GM23248 (cell line): ENCODE data around the gene FMR1. TPM values are rescaled to one million over a fixed set of nuclear protein-coding genes. Genes with fewer than 3 reads are reported as not detected.

ENCODE experiments used
- DNase-seq: peaks from one replicate; pipeline ENCODE4 v3.0.0-alpha.2; 2015
- H2AFZ ChIP-seq: fragments of 200-600 bp; sonication (generic); 2 replicates; pipeline ENCODE4 v1.6.1; 2016; ENCODE audit warnings: antibody characterized with exemption
- H3F3A ChIP-seq: fragments of 200-600 bp; sonication (generic); 2 replicates; pipeline ENCODE4 v1.6.1; 2016; ENCODE audit warnings: mild to moderate bottlenecking, antibody characterized with exemption, mixed run types; ENCODE audit not compliant: insufficient read depth
- H3K27ac ChIP-seq: fragments of 200-600 bp; sonication (generic); 2 replicates; pipeline ENCODE4 v1.5.1; 2016; ENCODE audit warnings: mild to moderate bottlenecking
- H3K27me3 ChIP-seq: fragments of 200-600 bp; sonication (generic); replicated peaks from 2 replicates; pipeline ENCODE4 v1.6.1; 2016; ENCODE audit warnings: mild to moderate bottlenecking; ENCODE audit not compliant: insufficient read depth
- H3K36me3 ChIP-seq: fragments of 200-600 bp; sonication (generic); 2 replicates; pipeline ENCODE4 v1.6.1; 2016; ENCODE audit warnings: low read depth, mild to moderate bottlenecking
- H3K4me1 ChIP-seq: fragments of 200-600 bp; sonication (generic); 2 replicates; pipeline ENCODE4 v1.6.1; 2016; ENCODE audit warnings: mild to moderate bottlenecking; ENCODE audit not compliant: insufficient read depth
- H3K4me2 ChIP-seq: fragments of 200-600 bp; sonication (generic); one replicate; pipeline ENCODE4 v1.6.1; 2016; ENCODE audit warnings: mild to moderate bottlenecking; ENCODE audit not compliant: unreplicated experiment
- H3K4me3 ChIP-seq: fragments of 200-600 bp; sonication (generic); 2 replicates; pipeline ENCODE4 v1.5.1; 2016; ENCODE audit warnings: mild to moderate bottlenecking
- H3K79me2 ChIP-seq: fragments of 200-600 bp; sonication (generic); 2 replicates; pipeline ENCODE4 v1.6.1; 2016; ENCODE audit warnings: mild to moderate bottlenecking; ENCODE audit not compliant: insufficient read depth
- H3K9ac ChIP-seq: fragments of 200-600 bp; sonication (generic); 2 replicates; pipeline ENCODE4 v1.6.1; 2016; ENCODE audit warnings: mild to moderate bottlenecking
- H3K9me2 ChIP-seq: fragments of 200-600 bp; sonication (generic); 2 replicates; pipeline ENCODE4 v1.6.1; 2016; ENCODE audit warnings: mixed run types, mild to moderate bottlenecking, moderate library complexity; ENCODE audit not compliant: insufficient read depth
- H3K9me3 ChIP-seq: fragments of 200-600 bp; sonication (generic); one replicate; pipeline ENCODE4 v1.6.1; 2017; ENCODE audit warnings: low read depth
- H4K20me1 ChIP-seq: fragments of 200-600 bp; sonication (generic); 2 replicates; pipeline ENCODE4 v1.6.0; 2016; ENCODE audit not compliant: insufficient read depth
- EZH2 ChIP-seq: fragments of 200-600 bp; sonication (generic); IDR thresholded peaks from 2 replicates; pipeline ENCODE4 v1.6.1; 2018; ENCODE audit warnings: antibody characterized with exemption, mild to moderate bottlenecking; ENCODE audit not compliant: insufficient read depth, poor library complexity, severe bottlenecking
- EZH2phosphoT487 ChIP-seq: fragments of 200-600 bp; sonication (generic); IDR thresholded peaks from 2 replicates; pipeline ENCODE4 v1.6.1; 2018; ENCODE audit warnings: antibody characterized with exemption, moderate library complexity, mild to moderate bottlenecking, low read depth; ENCODE audit not compliant: insufficient read depth
- WGBS, 2 experiments: methylation state at CpG; one replicate each; pipeline ENCODE4 v1.1.6; 2015 to 2017; ENCODE audit warnings: low lambda C conversion rate in 2 of 2, low coverage in 1 of 2; ENCODE audit errors: missing lambda C conversion rate in 2 of 2; 5-methylcytosine and 5-hydroxymethylcytosine counted together
- in situ Hi-C: fragments of 300-500 bp; cut with MboI; formaldehyde crosslinking; loops from 2 replicates; pipeline ENCODE4 v1.15.0; 2020
- polyA plus RNA-seq: library from polyadenylated mRNA; unstranded; fragments of >200 nt; fragmentation: Nextera tagmentation; extraction: Ambion mirVana; gene quantifications from 2 replicates; pipeline ENCODE4 v1.2.1, GENCODE V29; 2016
- total RNA-seq: library from RNA; depleted of rRNA; stranded (reverse); fragments of >200 nt; shearing (Covaris generic); gene quantifications from 2 replicates; pipeline ENCODE4 v1.2.3, GENCODE V29; 2014

The FMR1 gene
- total and polyA plus RNA-seq, 2 experiments from 2014 or later, result 6.8 to 14.7 TPM

DNA sequence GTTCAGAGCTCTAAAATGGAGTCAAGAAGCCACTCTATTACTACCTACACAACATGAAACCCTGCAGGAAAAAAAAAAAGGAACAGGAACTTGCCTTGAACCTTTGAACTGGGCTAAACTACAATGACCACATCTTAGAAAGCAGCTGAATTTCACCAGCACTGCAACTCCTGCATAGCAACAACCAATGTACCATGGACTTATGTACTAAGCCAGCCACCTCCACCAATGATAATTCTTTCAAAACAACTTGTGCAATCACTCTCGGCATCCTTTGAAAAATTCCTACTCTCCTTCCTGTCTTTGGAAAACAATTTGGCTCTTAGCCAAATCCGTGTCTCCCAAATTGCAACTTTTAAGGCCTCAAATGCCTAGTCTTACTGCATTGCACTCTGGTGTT is 26.8 kb upstream of the FMR1 start:
- Histone ChIP-seq H3K9me2 (no peaks in the 10 kb centered on the region), H3K36me3 (no peaks in the 10 kb centered on the region), H3K27ac (no peak overlapping the region), H3K9ac (no peak overlapping the region), H3F3A (no peaks in the 10 kb centered on the region), H4K20me1 (no peaks in the 10 kb centered on the region), H3K4me2 (no peak overlapping the region), H2AFZ (no peak overlapping the region), H3K4me1 (no peaks in the 10 kb centered on the region), H3K27me3 (no peaks in the 10 kb centered on the region), H3K4me3 (no peak overlapping the region), H3K9me3 (no peaks in the 10 kb centered on the region), H3K79me2 (no peaks in the 10 kb centered on the region)
- DNase-seq, result no peak
- 4 to 10% methylated on average over 2 of the region's 2 CpGs for WGBS, 2 experiments
- TF ChIP-seq EZH2phosphoT487 (no peak), EZH2 (no peak)
- in situ Hi-C loops, result no loop called here

DNA sequence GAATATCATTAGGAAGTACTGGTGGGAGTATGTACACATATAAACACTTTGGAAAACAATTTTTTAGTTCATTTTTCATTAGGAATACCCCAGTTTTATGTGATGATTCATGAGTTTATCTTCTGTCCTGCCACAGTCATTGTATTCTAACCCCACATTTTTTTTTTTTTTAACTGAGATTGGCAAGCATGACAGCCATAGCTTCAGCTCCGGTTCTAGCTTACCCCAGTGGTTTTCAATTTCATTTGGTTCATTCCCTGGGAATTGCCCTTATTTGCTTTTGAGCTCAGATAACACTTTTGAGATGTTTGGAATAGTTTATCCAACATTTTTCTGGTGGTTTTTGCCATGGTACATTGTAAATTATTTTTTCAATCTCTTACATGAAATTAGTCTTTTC is 21.0 kb upstream of the FMR1 start:
- in situ Hi-C loops, result no loop called here
- Histone ChIP-seq H3K36me3 (no peaks in the 10 kb centered on the region), H3K4me2 (no peak overlapping the region), H3K9ac (no peak overlapping the region), H3K27me3 (no peaks in the 10 kb centered on the region), H3K9me2 (no peaks in the 10 kb centered on the region), H3K27ac (no peak overlapping the region), H4K20me1 (no peaks in the 10 kb centered on the region), H2AFZ (no peak overlapping the region), H3F3A (no peaks in the 10 kb centered on the region), H3K4me1 (0 out of 2 replicates have a peak, but pooled peaks cover 4% of the 10 kb centered on the region), H3K4me3 (no peak overlapping the region), H3K79me2 (no peaks in the 10 kb centered on the region), H3K9me3 (no peaks in the 10 kb centered on the region)
- TF ChIP-seq EZH2 (no peak), EZH2phosphoT487 (no peak)
- DNase-seq, result no peak
- WGBS, 2 experiments, result 0% methylated on average over 1 of the region's 1 CpG

DNA sequence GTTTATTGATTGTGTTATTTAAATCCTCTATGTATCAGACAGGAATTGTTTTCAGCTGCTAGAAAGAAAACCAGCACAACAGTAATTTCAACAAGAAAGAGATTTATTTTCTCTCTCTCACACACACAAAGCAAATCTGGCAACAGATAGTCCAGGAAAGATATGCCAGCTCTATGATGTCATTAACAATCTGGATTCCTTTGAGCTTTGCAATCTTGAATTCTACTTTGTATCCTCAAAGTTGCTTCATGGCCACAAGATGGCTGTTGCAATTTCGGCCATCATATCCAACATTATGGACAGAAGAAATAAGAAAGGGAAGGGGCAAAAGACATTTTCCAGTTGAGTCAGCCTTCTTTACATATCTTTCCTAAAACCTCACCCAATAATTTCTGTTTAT is 19.8 kb upstream of the FMR1 start:
- in situ Hi-C loops, result no loop called here
- Histone ChIP-seq H3K27ac (no peak overlapping the region), H3K9me2 (no peaks in the 10 kb centered on the region), H2AFZ (no peak overlapping the region), H3K9ac (no peak overlapping the region), H3K9me3 (no peaks in the 10 kb centered on the region), H3K36me3 (no peaks in the 10 kb centered on the region), H3K27me3 (no peaks in the 10 kb centered on the region), H3K79me2 (no peaks in the 10 kb centered on the region), H3K4me2 (no peak overlapping the region), H3K4me1 (0 out of 2 replicates have a peak, but pooled peaks cover 4% of the 10 kb centered on the region), H4K20me1 (no peaks in the 10 kb centered on the region), H3K4me3 (no peak overlapping the region), H3F3A (no peaks in the 10 kb centered on the region)
- WGBS, 2 experiments, result 0% methylated on average over 1 of the region's 1 CpG
- TF ChIP-seq EZH2 (no peak), EZH2phosphoT487 (no peak)
- DNase-seq, result peak; percentile 59

DNA sequence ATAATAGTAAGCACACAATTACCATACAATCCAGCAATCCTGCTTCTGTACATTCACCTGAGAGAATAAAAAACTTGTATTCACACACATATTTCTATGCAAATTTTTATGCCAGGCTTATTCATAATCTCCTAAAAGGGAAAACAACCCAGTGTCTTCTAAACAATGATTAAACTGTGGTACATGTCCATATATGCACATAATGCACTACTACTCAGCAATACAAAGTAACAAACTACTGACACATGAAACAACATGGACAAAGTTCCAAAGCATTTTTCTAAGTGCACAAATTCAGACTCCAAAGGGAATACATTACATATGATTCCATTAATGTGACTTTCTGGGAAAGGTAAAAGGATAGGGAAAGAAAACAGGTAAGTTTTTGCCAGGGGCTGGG is 18.0 kb upstream of the FMR1 start:
- no peaks in the 10 kb centered on the region for H3K9me2 ChIP-seq
- no peak overlapping the region for H3K9ac ChIP-seq
- no peaks in the 10 kb centered on the region for H3K79me2 ChIP-seq
- no peaks in the 10 kb centered on the region for H4K20me1 ChIP-seq
- H3K36me3 ChIP-seq, result no peaks in the 10 kb centered on the region
- no peaks in the 10 kb centered on the region for H3K27me3 ChIP-seq
- TF ChIP-seq EZH2phosphoT487 (no peak), EZH2 (no peak)
- no peaks in the 10 kb centered on the region for H3F3A ChIP-seq
- no peak overlapping the region for H3K4me2 ChIP-seq
- H2AFZ ChIP-seq, result no peak overlapping the region
- in situ Hi-C loops, result no loop called here
- no peaks in the 10 kb centered on the region for H3K9me3 ChIP-seq
- no peak for DNase-seq
- H3K4me1 ChIP-seq, result 0 out of 2 replicates have a peak, but pooled peaks cover 4% of the 10 kb centered on the region
- no peak overlapping the region for H3K27ac ChIP-seq
- H3K4me3 ChIP-seq, result no peak overlapping the region

GRCh38 chrX:147894366-147894963 is 17.3 kb upstream of the FMR1 start:
- Histone ChIP-seq H3K9me2 (no peaks in the 10 kb centered on the region), H3K4me1 (0 out of 2 replicates have a peak, but pooled peaks cover 4% of the 10 kb centered on the region), H4K20me1 (no peaks in the 10 kb centered on the region), H3K4me2 (no peak overlapping the region), H3K79me2 (no peaks in the 10 kb centered on the region), H3K27me3 (no peaks in the 10 kb centered on the region), H3K27ac (no peak overlapping the region), H3F3A (no peaks in the 10 kb centered on the region), H3K9ac (no peak overlapping the region), H3K4me3 (no peak overlapping the region), H2AFZ (no peak overlapping the region), H3K36me3 (no peaks in the 10 kb centered on the region), H3K9me3 (no peaks in the 10 kb centered on the region)
- WGBS, 2 experiments, result 33 to 36% methylated on average over 4 of the region's 4 CpGs
- DNase-seq, result no peak
- in situ Hi-C loops, result no loop called here
- TF ChIP-seq EZH2, result no peak
- TF ChIP-seq EZH2phosphoT487, result no peak
